GM19467 (cell line): ENCODE data around the gene TLCD1.

Source experiments
- ATAC-seq: cut with Tn5 transposase; IDR thresholded peaks from one replicate; pipeline ENCODE4 v1.9.1; 2021; ENCODE audit warnings: mild to moderate bottlenecking, moderate library complexity; ENCODE audit not compliant: unreplicated experiment

The TLCD1 gene

GRCh38 chr17:28714281-28714680, 11.8 kb downstream of the TLCD1 start:
- ATAC-seq, result no peak

- ATAC-seq, result no peak
Measured at GRCh38 chr17:28712705-28713415, 13.2 kb downstream of the TLCD1 start.

GRCh38 chr17:28712032-28712704, 13.9 kb downstream of the TLCD1 start:
- ATAC-seq, result peak; percentile 36

GRCh38 chr17:28711723-28712031, 14.4 kb downstream of the TLCD1 start, which contains the start of gene PROCA1:
Gene PROCA1 (minus strand): TSS chr17:28711888. CDS start chr17:28711660, 228 bp downstream.
- peak; percentile 8 for ATAC-seq

GRCh38 chr17:28710861-28711722, 14.9 kb downstream of the TLCD1 start:
- ATAC-seq, result peak; percentile 68

- no peak for ATAC-seq
Measured at GRCh38 chr17:28707339-28707720, 18.7 kb downstream of the TLCD1 start.

GRCh38 chr17:28706471-28707338, 19.3 kb downstream of the TLCD1 start:
- ATAC-seq, result no peak

GRCh38 chr17:28705728-28706334, 20.2 kb downstream of the TLCD1 start:
- ATAC-seq, result no peak

GRCh38 chr17:28705074-28705659, 20.9 kb downstream of the TLCD1 start:
- no peak for ATAC-seq

- no peak for ATAC-seq
Measured at GRCh38 chr17:28704219-28704858, 21.7 kb downstream of the TLCD1 start.

- ATAC-seq, result no peak
Measured at GRCh38 chr17:28703552-28704218, 22.3 kb downstream of the TLCD1 start.

- ATAC-seq, result no peak
Measured at GRCh38 chr17:28702752-28703150, 23.3 kb downstream of the TLCD1 start.

GRCh38 chr17:28702026-28702751, 23.8 kb downstream of the TLCD1 start:
- no peak for ATAC-seq

GRCh38 chr17:28700830-28701492, 25.1 kb downstream of the TLCD1 start:
- ATAC-seq, result no peak

GRCh38 chr17:28700278-28700677, 25.8 kb downstream of the TLCD1 start:
- no peak for ATAC-seq

GRCh38 chr17:28698253-28698941, 27.6 kb downstream of the TLCD1 start:
- ATAC-seq, result no peak

- no peak for ATAC-seq
Measured at GRCh38 chr17:28693869-28694268, 32.2 kb downstream of the TLCD1 start.
